Prostate gland (tissue), 2 donors: Measurements from ENCODE around the gene BMERB1.

ENCODE experiments used
- CTCF ChIP-seq, 4 experiments: fragments of 200-600 bp in 2 of 4; fragments of 450-650 bp in 2 of 4; sonication (generic) in 2 of 4; IDR thresholded peaks; 1 replicate in 3 of 4; 2 replicates in 1 of 4; pipeline ENCODE4 v1.5.1; 2016 to 2019; ENCODE audit warnings: antibody characterized with exemption in 4 of 4, mild to moderate bottlenecking in 2 of 4, moderate library complexity in 2 of 4
- POLR2A ChIP-seq: fragments of 450-650 bp; IDR thresholded peaks from one replicate; pipeline ENCODE4 v1.6.1; 2016; ENCODE audit warnings: antibody characterized with exemption, mild to moderate bottlenecking
- POLR2AphosphoS5 ChIP-seq: sonication (generic); formaldehyde crosslinking; IDR thresholded peaks from one replicate; pipeline ENCODE4 v1.6.1; 2017; ENCODE audit warnings: antibody characterized with exemption

DNA sequence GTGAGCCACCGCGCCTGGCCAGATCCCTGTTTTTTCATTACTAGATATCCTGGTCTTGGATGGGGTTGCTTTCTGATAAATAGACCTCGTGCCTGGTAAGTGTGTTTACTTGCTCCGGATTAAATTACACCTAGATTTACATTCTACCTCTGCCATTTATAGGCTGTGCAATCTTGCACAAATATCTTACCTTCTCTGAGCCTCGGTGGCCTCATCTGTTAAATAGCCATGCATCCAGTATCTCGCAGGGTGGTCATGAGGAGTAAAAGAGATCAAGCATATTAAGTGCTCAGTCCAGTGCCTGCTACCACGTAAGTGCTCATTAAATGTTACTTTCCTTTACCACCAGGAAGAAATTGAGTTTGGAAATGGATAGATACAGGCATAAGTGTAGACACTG is 98.4 kb downstream of the BMERB1 start:
- no peak for TF ChIP-seq CTCF (IDR thresholded peaks at IDR 0.05)
- TF ChIP-seq POLR2A, result no peak
- TF ChIP-seq POLR2AphosphoS5, result no peak
